NB4 (cell line): ENCODE data around the gene FSD1L.
"Not testable (repeated sequence)": the region's sequence is repeated elsewhere in the genome, so short reads cannot be mapped to it uniquely, and the experiment has no call there.

Experiments
- CTCF ChIP-seq: IDR thresholded peaks from one replicate; pipeline ENCODE4 v1.5.1; 2012; ENCODE audit warnings: low read depth, low read length
- MAX ChIP-seq: IDR thresholded peaks from 2 replicates; pipeline ENCODE4 v1.6.1; 2011; ENCODE audit warnings: low read depth, low read length
- POLR2A ChIP-seq: IDR thresholded peaks from 2 replicates; pipeline ENCODE4 v1.6.1; 2011; ENCODE audit warnings: mild to moderate bottlenecking; ENCODE audit not compliant: insufficient read length; ENCODE audit errors: extremely low read depth

DNA sequence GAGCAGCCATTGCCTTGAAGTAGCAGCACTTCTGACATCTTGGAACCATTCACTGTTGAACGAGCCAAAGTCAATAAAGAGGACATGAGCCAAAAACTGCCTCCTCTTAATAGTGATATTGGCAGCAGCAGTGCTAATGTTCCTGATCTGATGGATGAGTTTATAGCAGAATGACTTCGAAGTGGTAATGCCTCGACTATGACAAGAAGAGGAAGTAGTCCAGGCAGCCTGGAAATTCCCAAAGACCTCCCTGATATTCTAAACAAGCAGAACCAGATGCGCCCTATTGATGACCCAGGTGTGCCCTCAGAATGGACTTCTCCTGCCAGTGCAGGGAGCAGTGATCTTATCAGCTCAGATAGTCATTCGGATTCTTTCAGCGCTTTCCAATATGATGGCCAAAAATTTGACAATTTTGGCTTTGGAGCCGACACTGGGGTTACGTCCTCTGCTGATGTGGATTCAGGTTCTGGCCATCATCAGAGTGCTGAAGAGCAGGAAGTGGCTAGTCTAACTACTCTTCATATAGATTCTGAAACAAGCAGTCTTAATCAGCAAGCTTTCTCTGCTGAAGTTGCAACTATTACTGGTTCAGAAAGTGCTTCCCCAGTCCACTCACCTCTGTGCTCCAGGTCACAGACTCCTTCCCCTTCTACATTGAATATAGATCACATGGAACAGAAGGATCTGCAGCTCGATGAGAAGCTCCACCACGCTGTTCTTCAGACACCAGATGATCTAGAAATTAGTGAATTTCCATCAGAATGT is 75.0 kb downstream of the FSD1L start:
- TF ChIP-seq POLR2A, CTCF, MAX: not testable (repeated sequence)
